ENCODE data around the gene TRIM71.
"Not testable (repeated sequence)": the region's sequence is repeated elsewhere in the genome, so short reads cannot be mapped to it uniquely, and the experiment has no call there.

Gene TRIM71

DNA sequence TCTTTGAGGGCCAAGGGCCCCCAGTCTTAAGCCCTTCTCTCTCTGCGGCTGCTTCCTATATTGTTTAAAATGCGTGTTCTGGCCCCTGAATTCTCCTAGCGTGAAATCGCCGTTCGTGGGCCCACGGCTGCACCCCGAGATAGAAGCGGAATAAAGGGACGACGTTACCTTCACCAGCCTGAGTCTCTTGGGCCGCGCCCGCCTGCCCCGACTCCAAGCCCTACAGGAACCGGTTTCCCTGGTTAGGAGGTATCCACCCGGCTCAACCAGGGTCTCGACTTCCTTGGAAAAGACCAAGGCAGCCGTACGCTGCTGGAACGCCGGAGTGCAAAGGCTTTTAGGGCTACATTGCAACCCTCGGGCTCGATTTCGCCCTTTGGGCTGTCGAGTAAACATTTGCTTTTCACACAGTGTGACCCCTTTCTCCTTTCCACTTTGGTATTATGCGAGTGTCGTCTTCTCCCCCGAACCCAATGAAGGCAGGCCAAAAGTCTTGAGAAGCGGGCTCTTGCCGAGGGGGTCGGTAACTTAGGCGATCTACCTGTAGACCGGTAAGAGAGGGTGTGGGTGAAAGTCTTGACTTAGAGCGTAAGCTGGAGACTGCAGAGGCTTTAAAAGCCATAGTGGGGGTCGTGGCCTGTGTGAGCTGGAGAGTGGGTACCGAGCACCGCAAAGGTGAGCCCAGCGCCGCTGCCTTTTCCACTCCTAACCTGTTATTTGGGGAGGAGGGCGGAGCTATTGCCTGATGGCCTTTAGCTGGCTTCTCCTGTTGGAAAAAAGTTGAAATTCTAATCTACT is 2.0 kb downstream of the TRIM71 start:
- in situ Hi-C loops (cut with HindIII; ENCODE audit: low sequenced_read_pairs): no loop called here

DNA sequence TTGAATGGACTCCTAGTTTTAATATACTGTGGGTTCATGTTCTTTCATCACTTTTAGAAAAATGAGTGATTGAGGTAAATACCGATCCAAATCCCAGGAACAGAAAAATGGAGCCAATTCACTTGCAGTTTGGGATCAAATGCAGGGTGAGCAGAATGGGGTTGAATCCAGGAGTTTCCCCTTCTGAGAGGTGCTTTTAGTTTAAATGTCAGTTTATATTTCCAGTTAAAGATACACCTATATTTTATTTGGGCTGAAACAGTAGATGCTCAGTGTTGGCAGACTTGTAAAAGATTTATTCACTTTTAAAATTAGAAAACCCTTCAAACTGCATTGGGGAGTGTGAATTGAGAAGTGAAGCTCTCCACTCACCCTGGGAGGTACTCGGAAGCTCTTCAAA is 2.6 kb downstream of the TRIM71 start:
- in situ Hi-C loops (cut with HindIII; ENCODE audit: low sequenced_read_pairs): no loop called here

DNA sequence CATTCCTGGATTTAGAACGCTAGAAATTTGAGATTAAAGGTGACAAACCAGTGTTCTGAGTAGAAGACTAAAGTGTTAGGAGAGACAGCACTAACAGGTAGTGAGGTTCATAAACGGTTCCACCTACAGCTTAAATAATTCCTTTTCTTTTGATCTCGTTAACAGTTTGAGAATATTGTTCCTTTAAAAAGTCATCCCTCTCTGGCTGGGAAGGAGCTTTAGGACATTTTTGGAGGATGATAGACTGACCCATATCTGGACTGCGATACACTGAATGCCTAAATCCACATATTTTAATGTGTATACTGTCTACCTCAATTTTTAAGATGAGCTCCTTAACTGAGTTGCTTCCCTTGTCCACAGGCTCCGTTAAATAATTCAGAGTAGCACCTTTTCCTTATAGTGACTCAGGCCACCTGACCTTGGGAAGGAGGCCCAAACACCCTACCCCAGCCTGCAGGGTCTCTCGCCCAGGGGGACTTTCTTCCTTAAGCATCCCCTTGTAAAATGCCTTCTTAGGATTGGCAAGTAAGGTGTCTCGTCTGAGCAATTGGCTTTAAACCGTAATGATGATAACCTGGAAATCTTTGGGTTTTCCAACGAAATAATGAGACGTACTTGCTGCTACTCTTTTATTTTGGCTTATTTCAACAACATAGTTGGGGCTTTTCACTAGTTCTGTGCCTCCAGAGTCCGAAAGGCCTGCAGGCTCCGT is 3.3 kb downstream of the TRIM71 start:
- in situ Hi-C loops (cut with HindIII; ENCODE audit: low sequenced_read_pairs): no loop called here

DNA sequence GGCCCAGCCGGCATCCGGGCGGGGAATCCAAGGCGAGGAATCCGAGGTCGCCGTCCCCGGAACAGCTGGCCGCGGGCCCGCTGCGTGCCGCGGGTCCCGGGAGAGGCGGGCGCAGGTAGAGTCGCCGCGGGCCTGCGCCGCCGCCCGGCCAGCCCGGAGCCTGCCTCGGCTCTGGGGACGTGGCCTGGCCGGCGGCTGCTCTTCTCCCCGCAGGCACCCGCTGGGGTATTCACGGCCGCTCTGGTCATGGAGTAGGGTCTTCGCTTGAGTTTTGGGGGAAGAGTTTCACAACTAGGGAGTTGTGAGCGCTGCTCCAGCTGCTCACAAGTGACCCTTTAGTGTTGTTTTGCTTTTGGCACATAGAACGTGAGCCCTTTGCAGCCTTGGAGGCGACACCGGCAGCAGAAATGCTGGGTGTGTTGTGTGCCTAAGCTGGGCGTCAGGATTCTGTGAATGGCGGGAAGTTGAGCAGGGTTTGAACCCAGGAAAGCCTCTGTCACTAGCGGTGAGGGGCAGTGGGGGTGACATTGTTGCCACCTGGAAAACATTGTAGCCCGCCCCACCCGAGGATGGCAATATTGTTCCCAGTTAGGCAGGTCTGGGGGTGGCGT is 4.0 kb downstream of the TRIM71 start:
- in situ Hi-C loops (cut with HindIII; ENCODE audit: low sequenced_read_pairs): no loop called here

DNA sequence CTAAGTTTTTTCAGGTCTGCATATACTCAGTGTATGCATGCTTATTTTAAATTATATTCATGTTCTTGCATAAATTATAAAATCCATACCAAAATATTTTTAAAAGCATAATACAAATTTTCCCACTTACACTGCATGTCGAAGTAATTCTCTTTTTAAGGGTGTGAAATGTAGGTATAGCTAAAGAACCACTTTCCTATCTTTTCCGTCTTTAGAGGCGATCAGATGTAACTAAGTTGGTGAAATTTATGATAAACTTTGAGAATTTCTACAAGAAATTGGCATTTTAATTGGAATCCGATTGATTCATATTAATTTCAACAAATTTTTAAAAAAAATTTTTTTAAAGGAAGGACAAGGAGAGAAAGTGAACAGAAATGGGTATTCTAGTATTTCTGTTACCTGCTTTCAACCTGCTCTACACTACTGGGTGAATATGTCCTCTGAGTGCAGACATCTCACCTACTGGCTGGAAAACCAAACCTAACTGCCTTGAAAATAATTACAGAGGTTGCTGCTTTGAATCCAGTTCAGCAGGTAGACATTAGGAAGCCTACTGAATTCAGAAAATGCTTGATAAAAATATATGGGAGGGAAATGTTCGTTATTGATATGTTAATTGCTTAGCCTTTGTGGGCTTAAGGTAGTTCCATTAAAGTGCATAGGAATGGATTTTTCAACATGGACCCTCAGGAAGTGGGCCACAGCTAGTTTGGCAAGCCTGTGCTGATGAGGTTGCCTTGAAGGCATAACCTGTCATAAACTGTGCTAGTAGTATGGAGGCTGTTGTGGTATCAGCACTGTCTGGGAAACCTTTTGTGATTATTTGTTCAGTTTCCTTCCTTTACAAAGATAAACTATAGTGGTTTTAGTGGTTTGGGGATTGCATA is 5.1 kb downstream of the TRIM71 start:
- in situ Hi-C loops (cut with HindIII; ENCODE audit: low sequenced_read_pairs): no loop called here

DNA sequence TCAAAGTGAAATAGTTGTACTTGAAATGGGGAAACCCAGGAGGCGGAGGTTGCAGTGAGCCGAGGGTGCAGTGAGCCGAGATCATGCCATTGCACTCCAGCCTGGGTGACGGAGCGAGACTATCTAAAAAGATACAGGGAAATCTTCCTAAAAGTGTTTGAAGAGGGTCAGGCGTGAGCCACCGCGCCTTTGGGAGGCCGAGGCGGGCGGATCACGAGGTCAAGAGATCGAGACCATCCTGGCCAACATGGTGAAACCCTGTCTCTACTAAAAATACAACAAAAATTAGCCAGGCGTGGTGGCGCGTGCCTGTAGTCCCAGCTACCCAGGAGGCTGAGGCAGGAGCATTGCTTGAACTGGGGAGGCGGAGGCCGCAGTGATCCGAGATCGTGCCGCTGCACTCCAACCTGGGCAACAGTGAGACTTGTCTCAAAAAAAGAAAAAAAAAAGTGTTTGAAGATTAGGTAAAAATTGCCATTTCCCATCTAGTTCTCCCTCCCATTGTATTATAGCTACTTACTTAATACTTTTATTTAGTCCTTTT is 5.9 kb downstream of the TRIM71 start:
- in situ Hi-C loops (cut with HindIII; ENCODE audit: low sequenced_read_pairs): not testable (repeated sequence)

DNA sequence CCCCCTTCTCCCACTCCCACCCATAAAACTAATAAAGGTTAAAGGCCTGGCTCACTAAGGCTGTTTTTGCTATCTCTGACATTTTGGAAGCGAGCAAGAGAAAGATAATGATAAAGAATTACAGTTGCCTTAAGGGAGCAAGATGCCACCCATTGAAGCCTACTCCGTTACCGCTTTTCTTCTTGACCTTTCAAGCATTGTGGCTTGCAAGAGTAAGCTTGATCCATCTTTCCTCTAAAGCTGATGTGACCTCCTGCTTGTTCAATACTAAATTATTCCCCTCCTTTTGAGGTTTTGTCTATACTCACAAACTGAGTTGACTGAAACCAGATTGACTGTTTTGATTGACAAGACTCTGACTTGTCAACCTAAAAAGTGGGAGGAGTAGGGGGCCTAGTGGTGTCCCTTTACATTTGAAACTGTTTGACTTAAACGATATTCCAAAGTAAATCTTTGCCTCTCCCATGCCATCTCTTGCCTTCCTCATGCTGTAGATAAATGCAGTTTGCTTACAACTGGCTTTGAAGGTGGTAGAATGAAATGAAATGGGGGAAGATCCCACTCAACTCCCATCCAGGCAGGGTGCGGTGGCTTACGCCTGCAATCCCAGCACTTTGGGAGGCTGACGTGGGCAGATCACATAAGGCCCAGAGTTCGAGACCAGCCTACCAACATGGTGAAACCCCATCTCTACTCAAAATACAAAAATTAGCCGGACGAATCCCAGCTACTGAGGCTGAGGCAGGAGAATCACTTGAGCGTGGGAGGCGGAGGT is 8.0 kb downstream of the TRIM71 start:
- in situ Hi-C loops (cut with HindIII; ENCODE audit: low sequenced_read_pairs): no loop called here

DNA sequence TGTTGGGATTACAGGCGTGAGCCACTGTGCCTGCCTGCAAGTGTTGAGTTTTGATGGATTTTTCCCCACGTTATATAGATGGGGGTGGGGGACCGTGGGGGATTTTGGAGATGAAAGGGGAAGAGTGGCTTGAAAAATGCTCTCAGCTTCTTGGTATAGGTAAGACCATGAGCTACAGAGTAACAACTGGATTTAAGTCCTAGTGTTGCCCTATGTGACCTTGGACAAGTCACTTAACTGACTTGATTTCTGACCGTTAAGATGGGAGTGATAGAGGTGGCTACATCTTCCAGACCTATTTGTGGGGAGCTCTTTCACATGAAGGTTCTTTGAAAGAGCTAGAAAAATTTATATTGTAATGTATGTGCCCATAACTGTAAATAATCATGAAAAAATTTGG is 13.3 kb downstream of the TRIM71 start:
- in situ Hi-C loops (cut with HindIII; ENCODE audit: low sequenced_read_pairs): no loop called here

DNA sequence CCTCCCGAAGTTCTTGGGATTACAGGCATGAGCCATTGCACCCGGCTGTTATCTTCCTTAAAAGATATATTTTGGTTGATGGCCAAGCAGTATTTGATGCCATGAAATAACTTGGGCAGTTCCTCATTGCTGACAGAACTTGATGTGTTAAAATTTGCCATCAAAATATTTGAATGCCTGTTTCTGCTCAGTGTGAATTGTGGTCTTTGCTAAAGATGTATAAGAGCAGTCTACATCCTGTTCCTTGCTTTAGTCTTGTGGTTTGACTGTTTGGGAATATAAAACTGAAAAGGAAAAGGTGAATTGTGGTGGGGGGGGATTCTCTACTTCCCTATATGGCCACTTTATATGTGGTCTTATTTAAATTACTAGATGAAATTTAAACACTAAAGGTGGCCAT is 14.0 kb downstream of the TRIM71 start:
- in situ Hi-C loops (cut with HindIII; ENCODE audit: low sequenced_read_pairs): no loop called here

DNA sequence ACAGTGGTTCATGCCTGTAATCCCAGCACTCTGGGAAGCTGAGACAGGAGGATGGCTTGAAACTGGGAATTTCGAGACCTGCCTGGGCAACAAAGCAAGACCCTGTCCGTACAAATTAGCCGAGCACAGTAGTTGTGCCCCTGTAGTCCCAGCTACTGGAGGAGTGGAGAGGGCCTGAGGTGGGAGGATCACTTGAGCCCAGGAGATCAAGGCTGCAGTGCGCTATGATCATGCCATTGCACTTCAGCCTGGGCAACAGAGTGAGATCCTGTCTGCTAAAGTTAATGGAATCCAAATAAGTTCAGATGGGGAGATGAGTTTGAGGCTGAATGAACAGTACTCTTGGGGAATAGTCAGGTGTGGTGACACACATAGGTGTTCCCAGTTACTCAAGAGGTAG is 14.4 kb downstream of the TRIM71 start:
- in situ Hi-C loops (cut with HindIII; ENCODE audit: low sequenced_read_pairs): no loop called here

DNA sequence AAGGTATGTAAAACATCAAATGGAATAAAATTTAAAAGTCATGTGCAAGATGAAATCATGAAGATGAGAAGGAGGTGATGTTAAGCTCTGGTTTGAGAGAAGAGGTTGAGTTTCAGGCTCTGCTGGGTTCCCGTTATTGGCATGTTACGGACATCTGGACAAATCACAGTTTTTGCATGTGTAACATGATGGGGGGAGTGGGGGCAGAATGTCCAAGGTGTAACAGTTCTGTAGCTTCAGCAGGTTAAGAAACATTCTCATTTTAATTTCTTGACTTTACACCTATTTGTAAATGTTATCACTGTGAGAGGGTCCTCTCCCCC is 17.2 kb downstream of the TRIM71 start:
- in situ Hi-C loops (cut with HindIII; ENCODE audit: low sequenced_read_pairs): no loop called here

DNA sequence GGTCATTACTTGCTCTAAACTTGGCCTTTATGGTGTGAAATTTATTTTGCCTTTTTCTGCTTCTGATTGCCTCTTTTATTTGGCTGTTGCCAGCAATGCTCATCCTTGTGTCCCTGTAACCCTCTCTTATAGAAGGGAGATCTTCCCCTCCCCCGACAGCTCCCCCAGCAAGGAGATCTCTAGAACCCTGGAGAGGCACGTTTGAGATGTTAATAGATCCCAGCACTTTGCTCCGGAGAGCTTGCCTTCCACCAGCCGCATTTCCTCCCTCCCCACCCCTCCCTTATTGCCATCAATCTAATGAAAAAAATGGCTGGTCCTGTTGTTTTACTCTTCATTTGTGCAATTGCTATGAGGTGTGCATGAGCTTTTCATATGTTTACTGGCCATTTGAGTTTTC is 18.2 kb downstream of the TRIM71 start:
- in situ Hi-C loops (cut with HindIII; ENCODE audit: low sequenced_read_pairs): no loop called here

DNA sequence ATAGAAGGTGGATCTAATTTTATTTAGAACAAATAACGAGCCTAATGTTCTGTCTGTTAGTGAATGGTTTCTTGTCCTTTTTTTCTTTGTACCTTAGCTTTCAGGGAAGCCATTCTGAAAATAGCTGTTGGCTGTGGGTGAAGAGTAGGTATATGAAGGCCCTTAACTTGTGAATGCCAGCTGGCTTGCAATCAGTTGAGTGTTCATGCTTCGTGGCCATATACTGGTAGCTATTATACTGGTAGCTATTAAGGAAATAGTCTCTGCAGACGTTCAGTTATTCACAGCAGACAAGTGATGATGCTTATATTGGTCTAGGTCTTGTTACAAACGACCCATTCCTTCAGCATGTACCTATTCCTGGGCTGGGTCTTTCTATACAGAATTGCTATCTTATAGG is 18.8 kb downstream of the TRIM71 start:
- in situ Hi-C loops (cut with HindIII; ENCODE audit: low sequenced_read_pairs): no loop called here

DNA sequence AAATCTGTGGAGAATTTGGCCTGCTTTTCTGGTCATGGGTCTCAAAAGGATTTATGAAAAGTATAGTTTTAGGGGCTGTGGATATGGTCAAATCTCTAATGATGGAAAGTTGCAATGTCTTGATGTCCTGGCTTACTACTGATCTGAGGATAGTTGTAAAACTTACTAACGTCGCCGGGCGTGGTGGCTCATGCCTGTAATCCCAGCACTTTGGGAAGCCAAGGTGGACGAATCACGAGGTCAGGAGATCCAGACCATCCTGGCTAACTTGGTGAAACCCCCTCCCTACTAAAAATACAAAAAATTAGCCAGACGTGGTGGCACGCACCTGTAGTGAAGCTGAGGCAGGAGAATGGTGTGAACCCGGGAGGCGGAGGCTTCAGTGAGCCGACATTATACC is 19.6 kb downstream of the TRIM71 start:
- in situ Hi-C loops (cut with HindIII; ENCODE audit: low sequenced_read_pairs): no loop called here

DNA sequence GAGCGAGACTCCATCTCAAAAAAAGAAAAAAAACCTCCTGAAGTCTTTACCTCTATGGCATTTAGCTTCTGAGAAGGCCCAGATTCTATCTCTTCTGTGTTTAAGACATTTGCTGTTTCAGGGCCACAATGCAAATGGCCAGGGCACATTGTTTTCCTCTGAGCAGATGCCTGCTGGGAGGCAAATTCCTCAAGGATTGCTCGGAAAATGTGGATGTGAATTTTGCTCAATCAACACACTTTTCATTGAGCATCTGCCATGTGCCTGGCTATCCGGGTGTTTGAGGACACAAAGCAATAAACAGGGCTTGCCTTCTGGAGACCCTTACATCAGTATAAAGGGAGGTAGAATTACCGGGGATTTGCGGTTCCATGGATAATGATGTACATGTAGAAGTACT is 20.0 kb downstream of the TRIM71 start:
- in situ Hi-C loops (cut with HindIII; ENCODE audit: low sequenced_read_pairs): no loop called here

DNA sequence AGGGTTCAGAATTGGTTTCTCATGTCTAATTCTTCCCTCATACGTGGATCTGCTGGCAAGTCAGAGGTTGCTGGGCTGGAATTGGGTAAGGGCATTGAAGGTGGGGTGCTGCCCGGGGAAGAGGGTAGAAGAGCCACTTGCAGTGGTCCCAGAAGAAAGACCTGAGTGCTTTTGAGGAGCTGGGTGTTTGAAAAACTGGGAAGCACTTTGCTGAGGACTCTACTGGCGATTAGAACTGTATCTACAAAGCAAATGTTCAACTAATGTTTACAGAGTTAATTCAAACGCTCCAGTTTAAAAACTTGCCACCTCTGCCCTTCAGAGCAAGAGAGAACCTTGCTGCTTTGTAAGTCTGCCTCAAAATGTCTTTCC is 21.9 kb downstream of the TRIM71 start:
- in situ Hi-C loops (cut with HindIII; ENCODE audit: low sequenced_read_pairs): no loop called here

DNA sequence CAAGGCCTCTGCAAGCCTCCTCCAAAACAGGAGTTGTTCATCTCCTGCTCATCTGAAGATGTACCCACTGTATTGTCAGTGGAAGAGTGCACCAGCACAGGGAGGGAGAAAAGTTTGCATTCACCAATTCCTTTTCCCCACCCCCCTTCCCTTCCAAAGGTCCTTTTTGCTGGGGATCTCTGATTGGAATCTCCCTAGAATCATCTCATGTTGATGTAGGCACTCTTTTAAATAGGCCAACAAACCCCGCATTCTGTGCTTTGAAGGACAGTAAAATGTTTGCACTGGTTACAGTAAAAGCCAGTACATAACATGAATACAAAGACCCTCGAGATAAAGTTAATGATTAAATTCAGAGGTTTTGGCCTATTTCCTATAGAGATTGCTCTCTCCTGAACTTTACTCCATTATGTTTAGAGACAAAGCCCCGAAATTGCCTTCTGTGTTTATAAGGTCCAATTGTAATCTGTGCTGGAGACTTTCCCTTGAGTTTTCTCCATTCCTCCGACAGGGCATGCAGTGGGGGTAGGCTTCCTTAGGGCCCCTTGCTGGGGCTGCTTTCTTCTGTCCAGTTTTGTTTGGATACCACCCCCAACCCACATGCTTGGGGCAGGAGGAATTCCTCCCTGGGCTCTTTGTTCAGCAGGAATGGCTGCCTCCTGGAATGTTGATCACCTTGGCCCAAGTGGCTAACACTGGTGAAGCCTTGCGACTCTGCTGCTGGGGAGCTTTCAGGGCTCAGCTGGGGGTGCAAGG is 22.5 kb downstream of the TRIM71 start:
- in situ Hi-C loops (cut with HindIII; ENCODE audit: low sequenced_read_pairs): no loop called here

DNA sequence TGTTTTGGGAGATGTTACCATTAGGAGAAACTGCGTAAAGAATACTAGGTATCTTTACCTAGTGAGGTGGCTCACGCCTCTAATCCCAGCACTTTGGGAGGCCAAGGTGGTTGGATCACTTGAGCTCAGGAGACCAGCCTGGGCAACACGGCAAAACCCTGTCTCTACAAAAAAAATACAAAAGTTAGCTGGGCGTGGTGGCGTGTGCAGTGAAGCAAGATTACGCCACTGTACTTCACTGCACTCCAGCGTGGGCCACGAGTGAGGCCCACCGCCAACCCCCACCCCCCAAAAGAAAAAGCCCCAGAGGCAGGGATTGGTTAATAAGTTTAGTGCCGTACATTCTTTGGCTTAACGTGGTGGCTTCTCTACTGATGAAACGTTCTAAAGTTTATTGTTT is 23.5 kb downstream of the TRIM71 start:
- in situ Hi-C loops (cut with HindIII; ENCODE audit: low sequenced_read_pairs): no loop called here

DNA sequence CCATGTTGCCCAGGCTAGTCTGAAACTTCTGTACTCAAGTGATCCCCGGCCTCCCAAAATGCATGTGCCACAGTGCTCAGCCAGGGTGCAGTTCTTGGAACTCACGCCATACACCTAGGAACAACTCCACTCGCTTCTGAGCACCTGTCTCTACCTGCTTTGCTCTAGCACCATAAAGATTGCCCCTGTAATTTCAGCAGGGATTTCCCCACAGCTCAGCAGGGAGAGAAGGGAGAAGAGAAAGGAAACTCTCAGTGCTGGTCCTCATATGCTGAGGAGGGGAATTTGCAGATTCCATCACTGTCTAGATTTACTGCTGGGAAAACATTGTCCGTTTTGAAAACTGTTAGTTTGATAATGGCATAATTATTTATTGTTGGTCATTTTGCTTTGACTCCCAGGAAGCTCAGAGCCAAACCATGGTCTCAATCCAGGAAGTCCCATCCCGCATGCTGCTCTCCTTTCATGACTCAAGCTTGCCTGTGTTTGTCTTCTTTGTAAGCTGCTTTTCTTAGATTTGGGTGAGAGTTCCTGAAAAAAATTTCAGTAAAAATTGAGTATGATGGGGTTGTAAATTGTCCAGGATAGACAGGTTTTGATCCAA is 24.2 kb downstream of the TRIM71 start:
- in situ Hi-C loops (cut with HindIII; ENCODE audit: low sequenced_read_pairs): no loop called here
